DND-41 (cell line): ENCODE results near the gene BMPER.

ENCODE experiments used
- ATAC-seq: fragments of 200-7000 bp; cut with Tn5 transposase; 3 replicates; pipeline ENCODE4 v1.9.1; 2021; ENCODE audit warnings: low read depth; ENCODE audit not compliant: insufficient read depth
- DNase-seq: peaks from one replicate; pipeline ENCODE4 v3.0.0-alpha.2; 2020
- H2AFZ ChIP-seq: 2 replicates; pipeline ENCODE4 v1.6.0; 2012; ENCODE audit warnings: low read depth, low read length
- H3K27ac ChIP-seq: 2 replicates; pipeline ENCODE4 v1.5.1; 2012; ENCODE audit warnings: low read length, inconsistent platforms
- H3K27me3 ChIP-seq: fragments of 200-600 bp; sonication (generic); 2 replicates; pipeline ENCODE4 v1.6.0; 2012; ENCODE audit warnings: low read length, mild to moderate bottlenecking, inconsistent platforms; ENCODE audit not compliant: insufficient read depth, poor library complexity
- H3K36me3 ChIP-seq: 2 replicates; pipeline ENCODE4 v1.5.1; 2012; ENCODE audit warnings: low read length, inconsistent platforms; ENCODE audit not compliant: insufficient read depth
- H3K4me1 ChIP-seq: 2 replicates; pipeline ENCODE4 v1.5.1; 2012; ENCODE audit warnings: mild to moderate bottlenecking, low read length; ENCODE audit not compliant: insufficient read depth
- H3K4me2 ChIP-seq: 2 replicates; pipeline ENCODE4 v1.6.0; 2012; ENCODE audit warnings: mild to moderate bottlenecking, moderate library complexity, low read length, inconsistent platforms; ENCODE audit not compliant: insufficient read depth
- H3K4me3 ChIP-seq, 2 experiments: fragments of 200-600 bp in 1 of 2; shearing (Covaris generic) in 1 of 2; 2 replicates each; pipeline ENCODE4 v1.5.1; 2012 to 2016; ENCODE audit warnings: inconsistent platforms in 2 of 2, low read length in 2 of 2, mild to moderate bottlenecking in 2 of 2, low read depth in 1 of 2, moderate library complexity in 1 of 2
- H3K79me2 ChIP-seq: 2 replicates; pipeline ENCODE4 v1.6.0; 2012; ENCODE audit warnings: low read length, inconsistent platforms; ENCODE audit not compliant: insufficient read depth
- H3K9ac ChIP-seq: 2 replicates; pipeline ENCODE4 v1.6.0; 2012; ENCODE audit warnings: low read depth, mild to moderate bottlenecking, inconsistent platforms, low read length, moderate library complexity
- H3K9me3 ChIP-seq: 2 replicates; pipeline ENCODE4 v1.5.1; 2012; ENCODE audit warnings: low read length, moderate library complexity, mild to moderate bottlenecking, inconsistent platforms; ENCODE audit not compliant: insufficient read depth, severe bottlenecking
- H4K20me1 ChIP-seq: 2 replicates; pipeline ENCODE4 v1.6.0; 2012; ENCODE audit warnings: low read length; ENCODE audit not compliant: insufficient read depth
- EZH2 ChIP-seq: IDR thresholded peaks from 3 replicates; pipeline ENCODE4 v1.6.1; 2012; ENCODE audit warnings: borderline replicate concordance, low read depth, mild to moderate bottlenecking, moderate library complexity, low read length, inconsistent platforms; ENCODE audit not compliant: severe bottlenecking
- TF ChIP-seq, protein P1 (sequence below): IDR thresholded peaks from 2 replicates; pipeline ENCODE4 v1.5.1; 2012; ENCODE audit warnings: borderline replicate concordance, low read length, moderate library complexity, mild to moderate bottlenecking; ENCODE audit not compliant: poor library complexity, severe bottlenecking; ENCODE audit errors: extremely low read depth

The BMPER gene

DNA sequence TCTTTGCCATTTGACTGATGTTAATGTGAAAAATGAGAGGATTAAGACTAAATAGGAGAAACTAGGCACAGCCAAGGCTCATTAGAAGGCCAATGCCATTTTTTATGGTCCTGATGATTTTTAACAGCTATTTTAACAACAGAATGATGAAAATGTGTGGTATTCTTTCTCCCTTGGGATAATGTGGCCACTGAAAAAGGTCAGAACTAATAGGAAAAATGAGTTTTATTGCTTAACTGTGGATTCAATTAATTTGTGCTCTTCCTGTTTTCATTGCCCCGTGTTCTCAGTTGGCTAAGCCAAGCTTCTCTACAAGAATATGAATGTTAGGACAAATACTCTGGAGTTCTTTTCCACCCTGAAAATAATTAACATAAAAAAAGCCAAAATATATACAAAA is 56.6 kb downstream of the BMPER start:
- Histone ChIP-seq H3K36me3 (no peaks in the 10 kb centered on the region), H3K27me3 (no peaks in the 10 kb centered on the region), H3K27ac (no peak overlapping the region), H3K4me3 (no peak overlapping the region), H3K79me2 (no peaks in the 10 kb centered on the region), H2AFZ (no peak overlapping the region), H3K4me2 (no peak overlapping the region), H3K9ac (no peak overlapping the region), H3K4me1 (no peaks in the 10 kb centered on the region), H3K9me3 (no peaks in the 10 kb centered on the region), H4K20me1 (no peaks in the 10 kb centered on the region)
- no peak for ATAC-seq
- TF ChIP-seq, protein P1, sequence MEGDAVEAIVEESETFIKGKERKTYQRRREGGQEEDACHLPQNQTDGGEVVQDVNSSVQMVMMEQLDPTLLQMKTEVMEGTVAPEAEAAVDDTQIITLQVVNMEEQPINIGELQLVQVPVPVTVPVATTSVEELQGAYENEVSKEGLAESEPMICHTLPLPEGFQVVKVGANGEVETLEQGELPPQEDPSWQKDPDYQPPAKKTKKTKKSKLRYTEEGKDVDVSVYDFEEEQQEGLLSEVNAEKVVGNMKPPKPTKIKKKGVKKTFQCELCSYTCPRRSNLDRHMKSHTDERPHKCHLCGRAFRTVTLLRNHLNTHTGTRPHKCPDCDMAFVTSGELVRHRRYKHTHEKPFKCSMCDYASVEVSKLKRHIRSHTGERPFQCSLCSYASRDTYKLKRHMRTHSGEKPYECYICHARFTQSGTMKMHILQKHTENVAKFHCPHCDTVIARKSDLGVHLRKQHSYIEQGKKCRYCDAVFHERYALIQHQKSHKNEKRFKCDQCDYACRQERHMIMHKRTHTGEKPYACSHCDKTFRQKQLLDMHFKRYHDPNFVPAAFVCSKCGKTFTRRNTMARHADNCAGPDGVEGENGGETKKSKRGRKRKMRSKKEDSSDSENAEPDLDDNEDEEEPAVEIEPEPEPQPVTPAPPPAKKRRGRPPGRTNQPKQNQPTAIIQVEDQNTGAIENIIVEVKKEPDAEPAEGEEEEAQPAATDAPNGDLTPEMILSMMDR: no peak
- TF ChIP-seq EZH2: no peak
- DNase-seq: no peak

DNA sequence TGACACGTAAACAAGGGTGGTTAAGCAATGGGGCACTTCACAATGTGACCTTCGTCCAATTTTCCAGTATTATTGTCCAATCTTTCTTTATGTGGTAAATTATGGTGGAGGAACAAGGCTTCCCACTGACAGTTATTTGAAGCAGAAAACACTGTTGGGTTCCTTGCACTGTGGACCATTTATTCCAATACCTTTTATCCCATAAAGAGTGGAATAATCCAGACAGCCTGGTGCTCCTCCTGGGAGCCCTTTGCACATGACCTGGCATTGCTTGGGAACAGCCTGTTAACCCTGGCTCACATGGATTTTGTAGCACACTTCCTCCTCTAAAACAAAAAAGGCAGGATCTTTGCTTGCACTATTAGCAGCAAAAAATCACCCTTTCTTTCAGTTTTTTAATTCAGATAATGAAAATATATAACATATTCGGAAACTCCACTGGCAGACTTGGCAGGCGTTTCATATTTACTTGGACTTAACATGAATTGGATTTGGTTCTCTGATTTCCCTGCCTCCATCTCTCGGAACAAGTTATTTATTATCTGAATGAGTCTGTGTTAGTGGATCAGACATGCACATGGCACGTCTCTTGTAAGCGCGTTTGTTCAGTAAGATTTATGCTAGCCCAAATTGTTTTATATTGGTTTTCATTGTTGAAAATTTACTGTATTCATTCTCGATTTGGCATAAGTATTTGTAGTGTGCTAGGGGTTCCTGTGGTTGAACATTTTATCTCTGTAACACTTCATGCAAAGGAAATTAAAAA is 59.3 kb downstream of the BMPER start:
- no peak overlapping the region for H3K9ac ChIP-seq
- H3K4me2 ChIP-seq: no peak overlapping the region
- no peaks in the 10 kb centered on the region for H4K20me1 ChIP-seq
- H3K36me3 ChIP-seq: no peaks in the 10 kb centered on the region
- no peaks in the 10 kb centered on the region for H3K79me2 ChIP-seq
- no peak overlapping the region for H2AFZ ChIP-seq
- H3K4me1 ChIP-seq: no peaks in the 10 kb centered on the region
- ATAC-seq (no peak), DNase-seq (no peak)
- H3K27me3 ChIP-seq: no peaks in the 10 kb centered on the region
- no peak for TF ChIP-seq EZH2
- TF ChIP-seq, protein P1: no peak
- no peak overlapping the region for H3K27ac ChIP-seq
- no peak overlapping the region for H3K4me3 ChIP-seq
- H3K9me3 ChIP-seq: no peaks in the 10 kb centered on the region

DNA sequence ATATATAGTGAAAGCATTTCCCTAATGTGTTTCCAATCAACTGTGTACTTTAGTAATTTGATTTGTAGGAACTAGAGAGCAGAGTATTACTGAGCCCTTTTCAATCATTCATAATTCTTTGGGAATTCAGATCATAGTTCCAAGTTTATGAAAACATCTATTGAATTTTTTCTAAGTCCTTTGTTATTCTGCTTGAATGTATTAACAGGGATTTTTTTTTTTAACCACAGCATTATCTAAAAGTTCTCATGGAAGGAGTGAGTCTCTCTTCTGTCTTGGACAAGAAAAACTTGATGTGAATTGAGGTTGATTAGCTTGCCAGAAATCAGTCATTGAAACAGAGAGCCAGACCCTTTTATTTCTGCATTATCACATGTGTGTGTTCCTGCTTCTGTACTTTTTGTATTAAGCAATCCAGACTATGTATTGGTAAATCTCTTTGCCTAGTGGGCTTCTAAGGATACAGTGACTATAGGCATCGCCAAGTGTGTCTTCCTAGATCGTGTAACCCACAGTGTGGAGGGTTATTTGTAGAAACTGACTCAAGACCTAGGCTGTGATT is 59.9 kb downstream of the BMPER start:
- Histone ChIP-seq H3K4me3 (no peak overlapping the region), H4K20me1 (no peaks in the 10 kb centered on the region), H3K79me2 (no peaks in the 10 kb centered on the region), H3K4me2 (no peak overlapping the region), H3K9ac (no peak overlapping the region), H3K27ac (no peak overlapping the region), H3K9me3 (no peaks in the 10 kb centered on the region), H2AFZ (no peak overlapping the region), H3K36me3 (no peaks in the 10 kb centered on the region), H3K27me3 (no peaks in the 10 kb centered on the region), H3K4me1 (no peaks in the 10 kb centered on the region)
- ATAC-seq: no peak
- no peak for DNase-seq
- no peak for TF ChIP-seq EZH2
- TF ChIP-seq, protein P1: no peak
